ENCODE data around the gene KMT2E. TPM values are rescaled to one million over a fixed set of nuclear protein-coding genes. Genes with fewer than 3 reads are reported as not detected.

KMT2E gene
- total RNA-seq, 1 experiment from 2014 or later: 68.1 TPM

GRCh38 chr7:104968648-104969047 is 45.4 kb upstream of the KMT2E start:
- TF ChIP-seq CTCF (conservative IDR thresholded peaks at IDR 0.05) (no peak), EZH2 (IDR thresholded peaks at IDR 0.05; ENCODE audit: low read depth) (no peak)
- Histone ChIP-seq H3K27ac (no peak overlapping the region), H3K79me2 (ENCODE audit: low read depth) (no peaks in the 10 kb centered on the region), H3K9me3 (ENCODE audit: insufficient read depth, low read depth) (no peaks in the 10 kb centered on the region), H3K4me2 (no peak overlapping the region), H3K36me3 (ENCODE audit: low read depth) (no peaks in the 10 kb centered on the region), H3K27me3 (ENCODE audit: insufficient read depth, low read depth) (no peaks in the 10 kb centered on the region), H3K4me1 (replicated peaks; ENCODE audit: insufficient read depth) (no peaks in the 10 kb centered on the region), H3F3A (ENCODE audit: insufficient read depth, low read depth) (no peaks in the 10 kb centered on the region), H4K20me1 (ENCODE audit: insufficient read depth) (no peaks in the 10 kb centered on the region), H2AFZ (no peak overlapping the region), H3K4me3 (no peak overlapping the region), H3K9me2 (ENCODE audit: insufficient read depth) (no peaks in the 10 kb centered on the region)
- POLR2A ChIA-PET (ENCODE audit: unreplicated experiment): no interaction called here
- intact Hi-C loops (cut with micrococcal nuclease; ENCODE audit: unreplicated experiment): no loop called here
- no peak for DNase-seq
- BruUV-seq (replicated peaks): no TSS peak
- CTCF ChIA-PET: interaction anchor here (0.6 to 1.2 kb wide), 3 partner anchors 10 to 203 kb away, joined by 5 to 20 read pairs (median 10); no protein-coding TSS in a partner anchor

DNA sequence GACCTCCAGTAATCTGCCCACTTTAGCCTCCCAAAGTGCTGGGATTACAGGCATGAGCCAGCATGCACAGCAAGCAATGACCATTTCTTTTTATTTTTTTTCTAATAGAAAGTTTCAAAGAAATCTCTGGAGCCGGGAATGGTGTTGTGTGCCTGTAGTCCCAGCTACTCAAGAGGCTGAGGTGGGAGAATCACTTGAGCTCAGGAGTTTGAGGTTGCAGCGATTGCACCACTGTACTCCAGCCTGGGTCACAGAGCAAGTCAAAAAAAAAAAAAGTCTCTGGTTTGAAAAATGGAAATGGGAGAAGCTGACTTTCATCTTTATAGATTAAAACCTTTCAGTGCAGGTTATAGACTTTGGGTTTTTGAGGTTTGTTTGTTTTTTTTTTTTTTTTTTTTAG is 44.8 kb upstream of the KMT2E start:
- Histone ChIP-seq H3K4me2 (no peak overlapping the region), H3K79me2 (ENCODE audit: low read depth) (no peaks in the 10 kb centered on the region), H4K20me1 (ENCODE audit: insufficient read depth) (no peaks in the 10 kb centered on the region), H3K27me3 (ENCODE audit: insufficient read depth, low read depth) (no peaks in the 10 kb centered on the region), H3K9me3 (ENCODE audit: insufficient read depth, low read depth) (no peaks in the 10 kb centered on the region), H2AFZ (no peak overlapping the region), H3K27ac (no peak overlapping the region), H3K4me1 (replicated peaks; ENCODE audit: insufficient read depth) (no peaks in the 10 kb centered on the region), H3F3A (ENCODE audit: insufficient read depth, low read depth) (no peaks in the 10 kb centered on the region), H3K4me3 (no peak overlapping the region), H3K9me2 (ENCODE audit: insufficient read depth) (no peaks in the 10 kb centered on the region), H3K36me3 (ENCODE audit: low read depth) (no peaks in the 10 kb centered on the region)
- TF ChIP-seq EZH2 (IDR thresholded peaks at IDR 0.05; ENCODE audit: low read depth) (no peak), CTCF (conservative IDR thresholded peaks at IDR 0.05) (no peak)
- intact Hi-C loops (cut with micrococcal nuclease; ENCODE audit: unreplicated experiment): no loop called here
- ChIA-PET POLR2A (ENCODE audit: unreplicated experiment) (no interaction called here), CTCF (no interaction called here)
- no peak for DNase-seq
- BruUV-seq (replicated peaks): no TSS peak

DNA sequence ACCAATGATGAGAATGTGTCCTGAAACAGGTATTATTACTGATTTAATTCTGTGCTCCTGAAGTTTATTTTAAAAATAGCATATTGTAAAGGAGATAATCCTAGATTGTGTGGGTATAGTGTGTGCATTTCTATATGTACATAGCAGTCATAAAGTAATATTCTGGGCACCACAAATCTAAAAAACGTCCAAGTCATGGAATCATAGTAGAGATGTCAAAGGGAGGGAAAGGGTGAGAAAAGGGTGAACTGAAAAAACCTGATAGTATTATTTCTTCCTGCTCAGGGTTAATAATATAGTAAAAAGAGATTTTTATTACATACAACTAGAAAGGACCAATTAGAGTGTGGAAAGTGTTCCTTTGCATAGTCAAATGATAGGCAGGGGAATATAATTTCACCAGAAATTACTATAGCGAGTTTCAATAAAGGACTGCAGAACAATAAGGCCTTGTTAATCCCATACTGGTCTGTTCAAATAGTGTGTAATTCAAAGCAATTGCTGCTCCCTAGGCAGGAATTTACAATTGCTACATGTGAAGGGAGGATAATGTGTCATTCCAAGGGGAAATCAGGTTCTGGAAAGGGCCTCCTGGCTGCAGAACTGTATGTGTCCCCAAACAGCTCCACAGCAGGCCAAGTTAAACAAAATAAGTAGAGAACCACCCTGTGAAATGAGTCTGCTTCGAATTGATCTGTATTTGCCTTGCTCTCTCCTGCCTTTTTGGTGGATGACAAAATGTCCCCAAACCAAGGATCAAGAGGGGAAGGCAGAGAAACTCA is 42.5 kb upstream of the KMT2E start:
- no peaks in the 10 kb centered on the region for H3K36me3 ChIP-seq (ENCODE audit: low read depth)
- no peaks in the 10 kb centered on the region for H3K9me3 ChIP-seq (ENCODE audit: insufficient read depth, low read depth)
- no peaks in the 10 kb centered on the region for H3K79me2 ChIP-seq (ENCODE audit: low read depth)
- no peak overlapping the region for H2AFZ ChIP-seq
- no peaks in the 10 kb centered on the region for H3F3A ChIP-seq (ENCODE audit: insufficient read depth, low read depth)
- intact Hi-C loops (cut with micrococcal nuclease; ENCODE audit: unreplicated experiment): no loop called here
- no peaks in the 10 kb centered on the region for H3K27me3 ChIP-seq (ENCODE audit: insufficient read depth, low read depth)
- no peak for DNase-seq
- no peak overlapping the region for H3K4me2 ChIP-seq
- H3K9me2 ChIP-seq (ENCODE audit: insufficient read depth): no peaks in the 10 kb centered on the region
- CTCF ChIA-PET: interaction anchor here (0.7 kb wide), 1 partner anchor 468 kb away, joined by 3 read pairs; no protein-coding TSS in a partner anchor
- no peaks in the 10 kb centered on the region for H3K4me1 ChIP-seq (replicated peaks; ENCODE audit: insufficient read depth)
- H3K4me3 ChIP-seq: no peak overlapping the region
- TF ChIP-seq CTCF (conservative IDR thresholded peaks at IDR 0.05) (no peak), EZH2 (IDR thresholded peaks at IDR 0.05; ENCODE audit: low read depth) (no peak)
- POLR2A ChIA-PET (ENCODE audit: unreplicated experiment): interaction anchor here (0.5 to 0.7 kb wide), 2 partner anchors 83 to 580 kb away, joined by 7 to 17 read pairs; no protein-coding TSS in a partner anchor
- no TSS peak for BruUV-seq (replicated peaks)
- H3K27ac ChIP-seq: no peak overlapping the region
- no peaks in the 10 kb centered on the region for H4K20me1 ChIP-seq (ENCODE audit: insufficient read depth)

Measured in PC-9 (cell line).